GM20000 (cell line): ENCODE data around the gene CCDC85A.
"Not testable (repeated sequence)": the region's sequence is repeated elsewhere in the genome, so short reads cannot be mapped to it uniquely, and the experiment has no call there.

ENCODE experiments used
- DNase-seq: peaks from one replicate; pipeline ENCODE4 v3.0.0; 2012; ENCODE audit warnings: low spot score
- CTCF ChIP-seq: IDR thresholded peaks from 2 replicates; pipeline ENCODE4 v1.5.1; 2012; ENCODE audit warnings: mild to moderate bottlenecking, control low read depth; ENCODE audit errors: extremely low read depth, missing control alignments

Gene CCDC85A

GRCh38 chr2:56183643-56184499, at the start of gene CCDC85A:
TSS of gene CCDC85A (plus strand) at chr2:56183990. CDS start at chr2:56184625, 635 bp downstream.
- TF ChIP-seq CTCF, result peak; percentile 85
- DNase-seq, result peak; percentile 91

- TF ChIP-seq CTCF, result no peak
- no peak for DNase-seq
These were observed 48.9 kb upstream of the CCDC85A start for GRCh38 chr2:56134861-56135260.

GRCh38 chr2:56142497-56143061, 41.2 kb upstream of the CCDC85A start:
- not testable (repeated sequence) for DNase-seq

- TF ChIP-seq CTCF, result no peak
- DNase-seq, result no peak
These were observed 35.9 kb upstream of the CCDC85A start for GRCh38 chr2:56147907-56148306.

GRCh38 chr2:56148825-56149224, 35.0 kb upstream of the CCDC85A start:
- TF ChIP-seq CTCF, result no peak
- DNase-seq, result no peak

GRCh38 chr2:56151841-56152240, 31.9 kb upstream of the CCDC85A start:
- no peak for TF ChIP-seq CTCF
- DNase-seq, result no peak

- DNase-seq, result no peak
- no peak for TF ChIP-seq CTCF
These were observed 28.6 kb upstream of the CCDC85A start for GRCh38 chr2:56155188-56155587.

GRCh38 chr2:56159875-56160274, 23.9 kb upstream of the CCDC85A start:
- DNase-seq, result not testable (repeated sequence)
